Body of pancreas (tissue), 4 donors: Measurements from ENCODE around the gene DAPK1.

Source experiments
- POLR2A ChIP-seq, 3 donors: fragments of 450-650 bp; IDR thresholded peaks; one replicate each; pipeline ENCODE4 v1.6.1; 2016; ENCODE audit warnings: antibody characterized with exemption in 3 of 3, mild to moderate bottlenecking in 2 of 3
- TF ChIP-seq, protein P1 (sequence below), 7 experiments: fragments of 450-650 bp in 4 of 7; fragments of 200-600 bp in 3 of 7; sonication (generic) in 3 of 7; IDR thresholded peaks; one replicate each; pipeline ENCODE4 v1.5.1; 2016 to 2019; ENCODE audit warnings: antibody characterized with exemption in 7 of 7

DNA sequence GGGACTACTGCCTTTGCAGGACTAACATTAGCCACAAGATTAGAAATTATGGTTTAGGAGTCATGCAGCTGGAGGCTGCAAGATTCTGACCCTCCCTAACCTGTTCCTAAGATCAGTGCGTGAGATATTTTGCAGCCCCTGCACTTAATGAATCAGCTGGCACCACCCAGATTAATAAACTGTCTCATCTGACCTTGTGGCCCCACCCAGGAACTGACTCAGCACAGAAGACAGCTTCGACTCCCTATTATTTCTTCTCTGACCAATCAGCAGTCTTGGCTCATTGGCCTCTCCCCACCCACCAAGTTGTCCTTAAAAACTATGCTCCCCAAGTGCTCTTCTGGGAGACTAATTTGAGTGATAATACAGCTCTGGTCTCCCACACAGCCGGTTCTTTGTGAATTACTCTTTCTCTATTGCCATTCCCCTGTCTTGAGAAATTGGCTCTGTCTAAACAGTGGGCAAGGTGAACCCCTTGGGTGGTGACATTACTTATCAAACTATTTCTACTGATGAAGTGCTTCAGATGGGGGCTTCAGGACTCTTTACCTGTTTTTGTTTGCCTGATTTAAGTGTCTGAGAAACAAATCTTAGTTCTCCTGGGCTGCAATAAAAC, 245.3 kb downstream of the DAPK1 start:
- TF ChIP-seq, protein P1, sequence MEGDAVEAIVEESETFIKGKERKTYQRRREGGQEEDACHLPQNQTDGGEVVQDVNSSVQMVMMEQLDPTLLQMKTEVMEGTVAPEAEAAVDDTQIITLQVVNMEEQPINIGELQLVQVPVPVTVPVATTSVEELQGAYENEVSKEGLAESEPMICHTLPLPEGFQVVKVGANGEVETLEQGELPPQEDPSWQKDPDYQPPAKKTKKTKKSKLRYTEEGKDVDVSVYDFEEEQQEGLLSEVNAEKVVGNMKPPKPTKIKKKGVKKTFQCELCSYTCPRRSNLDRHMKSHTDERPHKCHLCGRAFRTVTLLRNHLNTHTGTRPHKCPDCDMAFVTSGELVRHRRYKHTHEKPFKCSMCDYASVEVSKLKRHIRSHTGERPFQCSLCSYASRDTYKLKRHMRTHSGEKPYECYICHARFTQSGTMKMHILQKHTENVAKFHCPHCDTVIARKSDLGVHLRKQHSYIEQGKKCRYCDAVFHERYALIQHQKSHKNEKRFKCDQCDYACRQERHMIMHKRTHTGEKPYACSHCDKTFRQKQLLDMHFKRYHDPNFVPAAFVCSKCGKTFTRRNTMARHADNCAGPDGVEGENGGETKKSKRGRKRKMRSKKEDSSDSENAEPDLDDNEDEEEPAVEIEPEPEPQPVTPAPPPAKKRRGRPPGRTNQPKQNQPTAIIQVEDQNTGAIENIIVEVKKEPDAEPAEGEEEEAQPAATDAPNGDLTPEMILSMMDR (IDR thresholded peaks at IDR 0.05): no peak
- no peak for TF ChIP-seq POLR2A (IDR thresholded peaks at IDR 0.05)
